GM10266 (cell line): Measurements from ENCODE around the gene LMAN2L.

Experiments used
- DNase-seq: peaks from one replicate; pipeline ENCODE4 v3.0.0; 2012; ENCODE audit errors: extremely low spot score
- CTCF ChIP-seq: IDR thresholded peaks from 2 replicates; pipeline ENCODE4 v1.5.1; 2012; ENCODE audit warnings: mild to moderate bottlenecking, low read depth; ENCODE audit not compliant: control insufficient read depth, insufficient read depth; ENCODE audit errors: missing control alignments

The LMAN2L gene

DNA sequence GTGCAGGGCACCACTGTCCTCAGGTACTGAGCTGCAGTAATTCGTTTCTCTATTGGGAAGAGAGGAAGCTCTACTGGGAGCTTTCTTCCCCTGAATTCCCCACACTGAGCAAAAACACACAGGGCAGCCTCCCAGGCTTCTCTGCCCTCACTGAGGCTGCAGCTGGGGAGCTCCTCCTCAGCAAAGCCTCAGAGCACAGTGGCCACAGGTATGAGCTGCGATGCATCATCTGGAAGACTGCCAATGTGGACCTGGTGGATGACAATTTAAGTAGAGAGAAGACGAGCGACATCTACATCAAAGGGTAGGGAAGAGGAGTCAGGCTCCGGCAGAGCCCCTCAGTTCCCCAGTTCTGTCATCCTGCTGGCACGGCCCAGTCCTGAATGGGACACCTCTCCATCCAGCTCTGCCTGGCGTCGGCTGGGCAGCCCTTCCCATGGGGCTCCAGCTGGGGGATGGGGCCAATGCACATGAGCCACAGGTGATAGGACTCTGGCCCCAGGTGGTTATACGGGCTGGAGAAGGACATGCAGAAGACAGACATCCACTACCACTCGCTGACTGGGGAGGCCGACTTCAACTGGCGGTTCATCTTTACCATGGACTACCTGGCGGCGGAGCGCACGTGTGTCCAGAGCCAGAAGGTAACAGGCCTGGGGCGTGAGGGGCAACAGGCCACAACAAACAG lies 37.6 kb downstream of the LMAN2L start:
- no peak for DNase-seq
- no peak for TF ChIP-seq CTCF

DNA sequence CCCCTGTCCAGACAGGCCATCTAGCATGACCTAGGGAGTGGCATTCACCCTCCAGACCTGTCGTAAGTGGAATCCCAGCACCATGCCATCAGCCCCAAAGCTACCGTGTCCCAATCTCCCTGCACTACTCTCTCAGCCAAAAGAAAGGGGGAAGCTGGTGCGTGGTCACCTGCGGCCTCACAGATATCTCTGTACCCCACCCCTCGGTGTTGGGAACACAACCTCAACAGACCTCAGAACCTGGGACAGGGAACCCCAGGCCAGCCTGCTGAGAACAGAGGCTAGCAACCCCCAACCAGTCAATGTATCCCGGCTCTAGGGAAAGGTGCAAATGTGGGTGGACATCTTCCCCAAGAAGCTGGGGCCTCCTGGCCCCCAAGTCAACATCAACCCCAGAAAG lies 38.2 kb downstream of the LMAN2L start:
- no peak for TF ChIP-seq CTCF

DNA sequence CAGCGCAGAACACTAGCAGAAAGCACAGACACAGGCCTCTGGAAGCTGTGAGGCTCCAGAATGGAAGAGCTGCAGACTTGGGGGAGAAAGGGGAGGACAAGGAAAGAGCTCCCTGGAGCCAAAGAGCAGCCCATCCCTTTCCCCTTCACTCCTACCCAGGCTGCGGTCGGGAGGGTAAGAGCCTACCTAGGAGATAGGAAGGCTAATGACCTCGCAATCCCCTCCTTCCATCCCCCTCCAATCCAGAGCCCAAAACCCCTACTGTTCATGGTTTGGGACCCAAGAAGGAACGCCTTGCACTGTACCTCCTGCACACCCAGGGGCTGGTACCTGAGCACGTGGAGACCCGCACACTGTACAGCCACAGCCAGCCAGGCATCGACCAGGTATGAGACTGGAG lies 39.8 kb downstream of the LMAN2L start:
- no peak for DNase-seq
- no peak for TF ChIP-seq CTCF

More for the DNA sequence above, 38.2 kb downstream of the LMAN2L start:
- DNase-seq: no peak

DNA sequence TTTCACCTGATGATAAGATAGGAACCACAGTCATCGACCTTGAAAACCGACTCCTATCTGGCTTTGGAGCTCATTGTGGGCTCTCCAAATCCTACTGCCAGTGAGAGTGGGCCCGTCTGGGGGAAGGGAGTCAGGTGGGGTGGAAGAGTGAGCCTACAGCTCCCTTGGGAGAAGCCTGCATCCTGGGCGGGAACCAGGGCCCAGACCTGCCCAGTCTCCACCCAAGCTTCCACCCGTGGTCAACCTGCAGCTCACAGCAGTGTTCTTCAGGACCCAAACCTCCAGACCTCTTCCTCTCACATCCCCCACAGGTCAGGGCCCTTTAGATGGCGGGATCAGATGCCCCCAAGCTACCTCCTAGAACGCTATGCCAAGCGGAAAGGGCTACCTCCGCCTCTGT lies 40.2 kb downstream of the LMAN2L start:
- TF ChIP-seq CTCF: no peak
- DNase-seq: no peak

GRCh38 chr2:96699021-96699420 lies 40.8 kb downstream of the LMAN2L start:
- DNase-seq: no peak
- TF ChIP-seq CTCF: no peak

DNA sequence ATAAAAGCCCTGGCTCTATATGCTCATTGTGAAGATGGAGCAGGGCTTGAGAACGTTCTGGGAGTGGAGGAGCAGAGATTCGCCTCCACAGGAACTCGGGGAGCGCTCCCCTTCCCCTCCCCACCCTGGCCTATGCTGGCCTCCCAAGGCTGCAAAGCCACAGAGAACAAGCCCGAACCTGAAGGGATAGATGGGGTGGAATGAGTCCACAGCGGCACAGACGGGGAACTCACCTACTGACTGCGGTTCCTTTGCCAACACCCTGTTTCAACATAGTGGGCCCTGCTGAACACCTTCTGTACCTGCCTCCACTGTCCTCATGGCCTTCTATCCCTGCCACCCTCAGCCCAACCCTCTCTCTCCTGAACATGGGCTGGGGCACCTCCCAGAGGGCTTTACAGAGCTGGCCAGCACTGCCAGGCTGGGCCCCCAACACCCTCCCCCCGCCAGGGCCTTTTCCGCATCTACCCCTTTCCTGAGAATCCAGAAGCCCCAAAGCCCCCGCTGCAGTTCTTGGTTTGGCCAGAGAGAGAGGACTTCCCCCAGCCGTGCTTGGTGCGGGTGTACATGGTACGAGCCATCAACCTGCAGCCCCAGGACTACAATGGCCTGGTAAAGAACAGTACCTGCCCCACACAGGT lies 41.5 kb downstream of the LMAN2L start:
- DNase-seq: no peak
- TF ChIP-seq CTCF: no peak

- no peak for DNase-seq
These were observed 42.4 kb downstream of the LMAN2L start for GRCh38 chr2:96697476-96697875.

More at GRCh38 chr2:96697476-96697875, 42.4 kb downstream of the LMAN2L start:
- TF ChIP-seq CTCF: no peak
